HK-2 (cell line): ENCODE measurements around the gene NSMCE1.
"Not testable (repeated sequence)": the region's sequence is repeated elsewhere in the genome, so short reads cannot be mapped to it uniquely, and the experiment has no call there.

Source experiments
- DNase-seq: peaks from one replicate; pipeline ENCODE4 v3.0.0-alpha.2; 2018; ENCODE audit not compliant: unreplicated experiment

NSMCE1 gene

DNA sequence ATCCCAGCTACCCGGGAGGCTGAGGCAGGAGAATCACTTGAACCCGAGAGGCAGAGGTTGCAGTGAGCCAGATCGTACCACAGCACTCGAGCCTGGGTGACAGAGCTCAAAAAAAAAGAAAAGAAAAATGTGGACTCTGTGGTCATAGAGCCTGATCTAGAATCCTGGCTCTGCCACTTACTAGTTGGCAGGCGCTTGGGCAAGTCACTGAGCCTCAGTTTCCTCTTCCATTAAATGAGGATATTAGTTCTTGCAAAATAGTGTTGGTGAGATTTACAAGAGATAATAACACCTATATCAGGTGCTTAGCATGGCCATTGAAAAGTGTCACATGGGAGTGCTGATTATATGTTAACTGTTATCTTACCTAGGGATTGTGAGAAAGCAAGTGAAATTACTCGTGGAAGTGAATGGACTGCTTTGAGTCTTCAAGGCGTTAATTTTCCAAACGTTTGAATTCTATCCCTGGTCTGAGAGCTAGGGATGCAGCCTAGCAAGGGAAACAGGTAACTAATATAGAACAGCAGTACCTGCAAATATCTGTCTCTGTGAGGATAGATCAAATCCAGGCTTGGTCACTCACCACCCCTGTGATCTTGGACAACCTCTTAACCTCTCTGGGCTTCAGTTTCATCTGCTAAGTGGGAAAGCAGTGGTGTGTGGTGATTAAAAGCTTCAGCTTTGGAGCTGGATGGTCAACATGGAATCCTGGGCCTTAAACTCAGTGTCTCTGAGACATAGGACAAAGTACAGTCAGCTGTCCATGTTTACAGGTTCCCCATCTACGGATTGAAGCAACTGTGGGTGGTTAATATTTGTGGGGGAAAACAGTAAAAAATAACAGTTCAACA lies 953 bp upstream of the NSMCE1 start:
- DNase-seq = no peak

DNA sequence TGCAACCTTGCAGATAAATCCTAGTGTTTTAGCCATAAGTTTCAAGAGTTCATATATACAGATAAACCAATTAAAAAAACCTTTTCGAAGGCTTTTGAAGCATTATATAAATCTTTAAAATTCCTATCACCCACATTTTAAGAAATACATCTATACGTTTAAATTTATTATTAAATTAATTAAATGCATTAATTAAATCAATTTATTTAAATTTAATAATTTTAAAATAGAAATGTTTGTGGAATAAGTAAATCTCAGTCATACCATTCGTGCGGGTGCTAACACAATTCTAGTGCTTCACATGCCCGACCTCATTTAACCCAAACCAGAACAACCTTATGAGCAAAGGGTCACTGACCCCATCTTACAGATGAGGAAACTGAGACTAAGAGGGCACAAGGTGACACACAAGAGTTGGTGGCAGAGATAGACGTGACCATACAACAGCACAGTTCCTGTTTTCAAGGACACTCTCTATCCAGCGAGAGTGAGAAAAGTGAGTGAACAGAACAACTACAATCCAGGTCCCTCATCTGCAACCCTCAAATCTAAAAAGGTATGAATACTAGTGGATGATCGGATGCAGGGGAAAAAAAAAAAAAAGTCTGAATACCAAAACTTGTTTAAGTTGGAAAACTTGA lies 1.4 kb downstream of the NSMCE1 start:
- no peak for DNase-seq

DNA sequence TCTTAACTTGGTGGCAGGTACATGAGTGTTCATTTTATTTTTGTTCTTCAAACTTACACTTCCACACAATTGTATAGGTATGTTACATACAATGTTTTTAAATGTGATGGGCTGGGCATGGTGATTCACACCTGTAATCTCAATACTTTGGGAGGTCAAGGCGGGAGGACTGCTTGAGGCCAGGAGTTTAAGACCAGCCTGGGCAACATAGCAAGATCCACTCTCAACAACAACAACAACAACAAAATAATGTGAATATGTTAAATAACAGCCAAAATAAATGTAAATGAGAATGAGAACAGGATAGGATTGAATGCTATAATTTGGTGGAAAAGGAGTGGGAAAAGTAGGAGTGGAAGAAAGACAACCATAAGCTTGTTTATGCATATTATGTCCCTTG lies 2.6 kb downstream of the NSMCE1 start:
- no peak for DNase-seq

DNA sequence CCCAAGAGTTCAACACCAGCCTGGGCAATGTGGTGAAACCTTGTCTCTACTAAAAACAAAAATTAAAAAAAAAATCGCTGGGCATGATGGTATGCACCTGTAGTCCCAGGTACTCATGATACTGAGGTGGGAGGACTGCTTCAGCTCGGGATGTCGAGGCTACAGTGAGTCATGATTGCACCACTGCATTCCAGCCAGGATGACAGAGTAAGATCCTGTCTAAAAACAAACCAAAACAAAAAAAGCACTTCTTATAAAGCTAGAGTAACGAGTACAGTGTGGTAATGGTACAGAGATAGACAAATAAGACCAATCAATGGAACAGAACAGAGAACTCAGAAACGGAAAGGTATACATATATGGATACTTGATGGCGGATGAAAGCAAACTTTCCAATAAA lies 4.4 kb downstream of the NSMCE1 start:
- DNase-seq = no peak

DNA sequence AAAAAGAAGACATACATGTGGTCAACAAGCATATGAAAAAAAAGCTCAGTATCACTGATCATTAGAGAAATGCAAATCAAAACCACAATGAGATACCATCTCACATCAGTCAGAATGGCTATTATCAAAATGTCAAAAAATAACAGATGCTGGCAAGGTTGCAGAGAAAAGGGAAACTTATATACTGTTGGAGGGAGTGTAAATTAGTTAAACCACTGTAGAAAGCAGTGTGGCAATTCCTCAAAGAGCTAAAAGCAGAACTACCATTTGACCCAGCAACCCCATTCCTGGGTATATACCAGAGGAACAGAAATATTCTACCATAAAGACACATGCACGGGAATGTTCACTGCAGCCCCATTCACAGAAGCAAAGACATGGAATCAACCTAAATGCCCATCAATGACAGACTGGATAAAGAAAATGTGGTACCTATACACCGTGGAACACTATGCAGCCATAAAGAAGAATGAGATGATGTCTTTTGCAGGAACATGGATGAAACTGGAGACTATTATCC lies 5.6 kb downstream of the NSMCE1 start:
- not testable (repeated sequence) for DNase-seq

DNA sequence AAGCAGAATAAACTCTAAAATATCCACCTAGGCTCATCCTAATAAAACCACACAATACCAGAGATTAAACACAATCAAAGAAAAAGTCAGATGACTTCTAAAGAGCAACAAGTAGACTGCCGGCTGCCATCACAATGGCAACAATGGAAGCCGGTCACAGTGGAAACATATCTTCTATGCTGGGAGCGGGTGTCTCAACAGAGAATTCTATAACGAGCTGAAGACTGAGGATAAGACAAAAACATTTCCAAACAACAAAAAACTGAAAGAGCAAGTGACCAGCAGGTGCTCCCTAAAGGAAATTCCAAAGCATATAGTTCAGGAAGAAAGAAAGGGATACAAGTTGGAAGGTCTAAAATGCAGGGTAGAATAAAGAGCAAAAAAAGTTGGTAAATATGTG lies 8.9 kb downstream of the NSMCE1 start:
- DNase-seq = no peak

DNA sequence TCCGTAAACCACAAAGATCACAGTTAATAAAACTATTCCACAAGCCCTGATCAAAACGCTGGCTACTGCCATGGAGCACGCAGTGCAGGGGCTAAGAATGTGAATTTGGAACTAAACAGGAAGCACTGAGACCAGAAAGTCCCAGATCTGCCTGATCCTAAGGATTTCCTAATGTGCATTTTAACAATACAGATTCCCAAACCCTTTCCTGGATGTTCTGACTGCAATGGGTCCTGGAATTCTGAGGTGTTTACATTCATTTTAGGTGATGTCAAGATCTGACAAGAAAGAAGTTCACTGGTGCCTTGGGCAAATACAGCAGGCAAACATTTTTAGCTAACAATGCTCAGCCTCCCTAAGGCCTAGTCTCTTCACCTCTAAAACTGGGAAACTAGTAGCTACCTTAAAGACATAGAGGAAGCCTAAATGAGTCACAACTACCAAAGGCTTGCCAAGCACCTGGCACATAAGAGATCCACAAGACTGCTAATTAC lies 10.3 kb downstream of the NSMCE1 start:
- no peak for DNase-seq

DNA sequence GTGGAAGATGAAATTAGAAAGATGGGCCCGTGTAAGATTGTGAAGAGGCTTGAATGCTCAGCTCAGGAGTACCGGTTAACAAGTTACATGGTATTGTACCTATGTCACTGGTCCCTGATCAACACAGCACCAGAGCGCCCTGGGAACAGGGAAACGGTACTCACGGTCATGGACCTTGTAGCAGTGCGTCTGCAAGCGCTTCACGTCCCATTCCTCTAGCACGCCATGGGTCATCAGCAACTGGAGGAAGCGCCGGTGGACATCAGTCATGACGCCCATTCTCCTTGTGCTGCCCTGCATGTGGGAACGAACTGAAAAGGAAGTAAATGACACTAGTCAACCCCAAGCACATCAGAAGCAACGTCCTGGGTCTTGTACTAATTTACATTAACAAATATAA lies 11.3 kb downstream of the NSMCE1 start:
- no peak for DNase-seq

DNA sequence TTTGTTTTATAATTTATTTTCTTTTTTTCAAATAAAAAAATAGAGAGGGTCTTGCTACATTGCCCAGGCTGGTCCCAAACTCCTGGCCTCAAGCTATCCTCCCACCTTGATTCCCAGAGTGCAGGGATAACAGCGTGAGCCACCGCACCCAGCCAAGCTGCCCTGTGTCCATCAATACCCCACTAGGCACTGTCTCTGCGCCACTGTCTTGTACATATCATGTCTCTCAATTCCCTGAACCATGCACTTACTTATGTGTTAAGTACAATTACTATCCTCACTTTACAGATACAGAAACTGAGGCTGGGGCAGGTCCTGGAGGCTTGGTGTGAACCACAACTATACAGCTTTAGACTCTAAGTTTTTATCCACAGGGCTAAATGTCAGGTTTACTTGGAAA lies 11.7 kb downstream of the NSMCE1 start:
- no peak for DNase-seq

DNA sequence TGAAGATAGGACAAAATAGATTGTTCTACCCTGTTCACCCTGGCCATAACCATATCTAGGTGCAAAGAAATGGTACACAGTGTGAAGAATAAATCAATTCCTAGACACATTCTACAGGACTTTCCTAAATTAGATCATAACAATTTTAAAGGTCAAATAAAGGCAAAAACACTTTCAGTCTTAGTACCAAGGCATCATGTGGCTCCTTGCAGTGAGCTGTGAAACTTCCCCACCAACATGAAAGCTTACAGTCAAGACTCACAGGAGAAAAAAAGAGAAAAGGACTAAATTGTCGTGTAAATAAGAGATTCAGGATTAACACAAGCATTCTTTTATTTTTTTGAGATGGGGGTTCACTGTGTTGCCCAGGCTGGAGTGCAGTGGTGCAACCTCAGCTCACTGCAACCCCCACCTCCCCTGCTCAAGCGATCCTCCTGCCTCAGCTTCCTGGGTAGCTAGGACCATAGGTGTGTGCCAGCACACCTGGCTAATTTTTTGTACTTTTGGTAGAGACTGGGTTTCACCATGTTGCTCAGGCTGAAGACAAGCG lies 14.2 kb downstream of the NSMCE1 start:
- no peak for DNase-seq

DNA sequence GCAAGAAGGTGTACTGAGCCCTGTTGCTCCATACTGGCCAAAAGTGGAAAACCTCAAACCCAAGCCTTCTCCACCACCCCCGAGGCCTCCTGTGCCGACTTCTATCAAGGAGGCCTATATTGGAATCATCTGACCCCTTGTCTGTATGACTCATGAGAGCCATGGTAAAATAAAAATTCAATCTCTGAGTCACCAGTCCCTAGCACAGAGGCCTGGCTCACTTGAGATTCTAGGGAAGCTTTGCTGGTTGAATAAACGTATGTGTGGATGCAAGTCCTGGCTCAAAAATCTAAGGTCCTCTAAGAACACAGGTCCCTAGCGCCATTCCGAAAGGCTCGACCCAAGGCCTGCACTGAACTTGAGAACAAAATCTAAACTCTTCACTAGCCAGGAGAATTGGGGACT lies 15.0 kb downstream of the NSMCE1 start:
- no peak for DNase-seq

DNA sequence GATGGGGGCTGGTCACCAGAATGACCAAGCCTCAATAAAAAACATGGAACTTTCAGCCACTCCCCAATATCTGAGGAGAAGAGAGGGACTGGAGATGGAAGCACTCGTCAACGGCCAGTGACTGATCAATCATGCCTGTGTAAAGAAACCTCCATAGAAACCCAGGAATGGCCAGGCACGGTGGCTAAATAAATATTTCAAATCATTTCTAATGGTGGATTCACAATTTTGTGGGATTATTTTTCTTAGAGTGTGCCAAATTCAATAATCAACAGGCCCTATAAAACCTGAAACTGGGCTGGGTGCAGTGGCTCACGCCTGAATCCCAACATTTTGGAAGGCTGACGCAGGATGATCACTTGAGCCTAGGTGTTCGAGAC lies 16.4 kb downstream of the NSMCE1 start:
- no peak for DNase-seq

DNA sequence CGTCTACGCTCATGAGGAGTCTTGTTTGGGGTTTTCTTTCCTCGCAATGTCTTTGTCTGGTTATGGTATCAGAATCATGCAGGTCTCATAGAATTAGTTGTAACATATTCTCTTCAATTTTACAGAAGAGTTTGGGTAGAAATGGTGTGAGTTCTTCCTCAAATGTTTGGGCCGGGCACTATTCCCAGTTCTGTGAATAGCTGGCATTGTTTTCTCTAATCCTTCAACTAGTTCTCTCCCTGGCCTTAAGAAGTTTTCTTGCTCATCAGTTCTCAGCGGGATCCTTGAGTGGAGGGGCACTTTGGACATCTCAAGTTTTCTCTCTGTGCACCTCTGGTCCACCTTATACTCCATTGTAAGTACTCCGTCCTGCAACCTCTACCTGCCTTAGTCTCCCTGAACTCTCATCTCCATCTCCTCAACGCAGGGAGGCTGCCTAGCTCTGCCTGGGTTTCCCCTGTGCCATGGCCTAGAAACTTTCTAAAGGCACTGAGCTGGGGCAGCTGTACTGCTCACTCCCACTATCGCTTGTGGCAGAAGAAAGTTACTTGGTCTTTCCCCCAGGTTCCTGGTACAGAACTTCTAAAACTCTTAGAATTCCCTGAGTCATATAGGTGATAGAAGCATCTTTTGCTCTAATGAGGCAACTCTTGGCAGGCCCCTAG lies 16.9 kb downstream of the NSMCE1 start:
- no peak for DNase-seq

DNA sequence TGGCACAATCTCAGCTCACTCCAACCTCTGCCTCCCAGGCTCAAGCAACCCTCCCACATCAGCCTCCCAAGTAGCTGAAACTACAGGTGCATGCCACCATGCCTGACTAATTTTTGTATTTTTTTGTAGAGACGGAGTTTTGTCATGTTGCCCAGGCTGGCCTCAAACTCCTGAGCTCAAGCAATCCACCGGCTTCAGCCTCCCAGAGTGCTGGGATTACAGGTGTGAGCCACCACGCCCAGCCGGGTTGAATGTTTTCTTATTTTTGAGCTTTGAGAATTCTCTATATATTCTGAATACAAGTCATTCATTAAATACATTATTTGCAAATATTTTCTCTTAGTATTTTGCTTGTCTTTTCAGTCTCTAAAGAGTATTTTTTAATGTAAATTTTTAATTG lies 19.7 kb downstream of the NSMCE1 start:
- not testable (repeated sequence) for DNase-seq

DNA sequence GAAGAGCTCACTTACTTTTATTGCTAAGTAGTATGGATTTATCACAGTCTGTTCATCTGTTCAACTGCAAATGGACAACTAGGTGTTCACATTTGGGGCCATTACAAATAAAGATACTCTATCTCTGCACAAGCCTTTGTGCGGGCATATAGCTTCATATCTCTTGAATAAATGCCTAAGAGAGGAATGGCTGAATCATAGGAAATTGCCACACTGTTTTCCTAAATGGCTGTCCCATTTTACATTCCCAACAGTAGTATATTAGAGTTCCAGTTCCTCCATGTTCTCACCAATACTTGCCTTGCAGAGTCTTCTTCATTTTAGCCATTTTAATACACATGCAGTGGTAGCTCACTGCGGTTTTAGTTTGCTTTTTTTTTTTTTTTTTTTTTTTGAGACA lies 20.5 kb downstream of the NSMCE1 start:
- no peak for DNase-seq

DNA sequence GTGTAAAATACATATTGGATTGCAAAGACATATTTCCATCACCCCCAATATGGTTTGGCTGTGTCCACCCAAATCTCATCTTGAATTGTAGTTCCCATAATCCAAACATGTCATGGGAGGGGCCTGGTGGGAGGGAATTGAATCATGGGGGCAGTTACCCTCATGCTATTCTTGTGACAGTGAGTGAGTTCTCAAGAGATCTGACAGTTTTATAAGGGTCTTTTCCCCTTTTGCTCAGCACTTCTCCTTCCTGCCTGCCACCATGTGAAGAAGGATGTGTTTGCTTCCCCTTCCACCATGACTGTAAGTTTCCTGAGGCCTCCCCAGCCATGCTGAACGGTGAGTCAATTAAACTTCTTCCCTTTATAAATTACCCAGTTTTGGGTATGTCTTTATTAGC lies 21.5 kb downstream of the NSMCE1 start:
- not testable (repeated sequence) for DNase-seq

DNA sequence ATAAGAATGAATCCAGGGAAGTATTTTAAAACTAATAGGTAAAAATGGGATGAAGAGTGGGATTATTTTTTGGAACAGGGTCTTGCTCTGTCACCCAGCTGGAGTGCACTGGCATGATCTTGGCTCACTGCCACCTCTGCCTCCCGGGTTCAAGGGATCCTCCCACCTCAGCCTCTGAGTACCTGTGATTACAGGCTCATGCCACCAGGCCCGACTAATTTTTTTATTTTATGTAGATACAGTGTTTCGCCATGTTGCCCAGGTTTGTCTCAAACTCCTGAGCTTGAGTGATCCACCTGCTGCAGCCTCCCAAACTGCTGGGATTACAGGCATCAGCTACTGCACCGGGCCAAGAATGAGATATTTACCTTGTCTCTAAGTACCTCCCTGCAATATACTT lies 22.1 kb downstream of the NSMCE1 start:
- no peak for DNase-seq

DNA sequence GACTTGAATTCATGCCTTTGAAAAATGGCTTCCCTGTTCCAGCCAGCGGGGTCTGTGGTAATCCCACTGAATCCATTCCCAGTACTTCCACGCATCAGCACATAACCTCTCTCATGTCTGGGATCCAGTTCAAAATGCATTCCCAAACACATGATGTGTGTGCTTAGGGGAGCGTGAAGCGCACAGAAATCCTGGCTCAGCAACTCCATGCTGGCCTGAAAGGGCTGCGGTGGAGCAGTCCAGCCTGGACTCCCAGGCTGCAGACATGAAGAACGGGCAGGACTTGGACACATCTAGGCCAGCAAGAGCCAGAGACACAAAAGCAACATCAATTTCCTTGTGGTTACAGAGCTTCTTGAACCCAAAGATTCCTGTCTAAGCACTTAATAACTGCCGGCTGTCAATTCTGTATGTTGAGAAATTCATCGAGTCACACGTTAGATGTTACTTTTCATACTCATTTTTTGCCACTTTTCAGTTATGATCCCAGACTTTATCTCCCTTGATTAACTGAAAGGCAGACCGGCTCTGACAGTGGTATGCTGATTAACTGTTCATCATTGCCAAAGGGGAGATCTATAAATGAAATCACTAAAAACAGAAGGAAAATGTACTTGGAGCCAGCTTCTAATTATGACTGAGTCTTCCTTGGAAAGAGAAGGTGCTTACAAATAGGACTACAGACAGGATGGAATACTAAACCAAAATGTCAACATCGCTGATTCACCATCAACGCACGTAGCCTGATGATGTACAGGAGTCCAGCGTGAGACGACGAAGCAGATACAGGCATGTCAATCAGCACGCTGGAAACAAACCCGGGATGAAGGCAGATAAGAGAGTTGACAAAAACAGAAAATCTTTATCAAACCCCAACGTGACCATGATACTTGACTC lies 23.0 kb downstream of the NSMCE1 start:
- DNase-seq = no peak

DNA sequence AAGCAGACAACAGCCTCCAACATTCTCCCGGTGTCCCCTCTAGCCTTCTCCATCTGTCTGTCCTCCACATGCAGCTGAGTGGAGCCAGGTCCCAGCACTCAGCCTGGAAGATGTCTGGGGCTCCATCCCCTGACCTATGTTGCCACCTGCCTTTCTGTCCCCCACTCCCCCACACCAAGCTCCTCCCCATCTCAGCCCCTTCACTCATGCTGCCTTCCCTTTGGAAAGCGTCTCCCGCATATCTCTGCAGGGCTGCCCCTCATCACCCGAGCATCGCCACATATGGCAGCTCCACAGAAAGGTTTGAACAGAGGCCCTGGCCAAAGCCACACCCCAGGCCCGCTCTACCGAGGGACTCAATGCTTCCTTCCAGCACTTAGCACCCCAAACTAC lies 24.2 kb downstream of the NSMCE1 start:
- DNase-seq = no peak

DNA sequence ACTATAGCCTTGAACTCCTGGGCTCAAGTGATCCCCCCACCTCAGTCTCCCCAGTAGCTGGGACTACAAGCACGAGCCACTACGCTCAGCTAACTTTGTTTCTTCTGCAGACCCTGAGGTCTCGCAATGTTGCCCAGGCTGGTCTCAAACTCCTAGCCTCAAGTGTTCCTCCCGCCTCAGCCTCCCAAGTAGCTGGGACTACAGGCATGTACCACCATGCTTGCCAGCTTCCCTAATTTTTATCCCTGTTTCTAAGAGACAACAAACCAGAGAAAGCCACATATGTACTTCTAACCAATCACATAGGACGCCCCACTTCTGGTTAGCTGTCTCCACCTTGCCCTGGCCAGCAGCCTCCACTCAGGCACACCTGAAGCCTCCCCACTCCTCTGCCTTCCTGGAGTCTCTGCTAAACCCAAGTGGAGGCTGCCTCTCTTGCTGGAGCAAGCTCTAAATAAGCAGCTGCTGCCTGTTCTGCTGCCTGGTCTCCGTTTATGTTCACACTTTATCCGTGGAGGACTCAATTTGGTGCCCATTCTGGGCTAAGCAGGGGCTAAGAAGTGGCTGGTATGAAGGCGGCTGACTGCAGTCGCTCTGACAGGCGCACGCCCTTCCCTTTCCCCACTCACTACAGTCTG lies 24.7 kb downstream of the NSMCE1 start:
- DNase-seq = no peak
